ENCODE results near the gene GORASP2.
A peak's percentile ranks its signal among the peaks of the same experiment; 100 is the strongest.
"Not testable (repeated sequence)": the region's sequence is repeated elsewhere in the genome, so short reads cannot be mapped to it uniquely, and the experiment has no call there.

Gene GORASP2

GRCh38 chr2:170928824-170929685 lies at the start of gene GORASP2:
TSS of gene GORASP2 (plus strand) at chr2:170929253. CDS start at chr2:170929341, 88 bp downstream.
- peak; percentile 100 for DNase-seq (ENCODE audit: low read depth, low spot score)

GRCh38 chr2:170881840-170882239 lies 47.2 kb upstream of the GORASP2 start:
- no peak for DNase-seq (ENCODE audit: low read depth, low spot score)

GRCh38 chr2:170882758-170883157 lies 46.3 kb upstream of the GORASP2 start:
- DNase-seq (ENCODE audit: low read depth, low spot score) = no peak

GRCh38 chr2:170883683-170884082 lies 45.4 kb upstream of the GORASP2 start:
- DNase-seq (ENCODE audit: low read depth, low spot score) = no peak

GRCh38 chr2:170885130-170885791 lies 43.8 kb upstream of the GORASP2 start:
- no peak for DNase-seq (ENCODE audit: low read depth, low spot score)

- no peak for DNase-seq (ENCODE audit: low read depth, low spot score)
Measured at GRCh38 chr2:170886386-170886785, 42.7 kb upstream of the GORASP2 start.

GRCh38 chr2:170887496-170887895 lies 41.6 kb upstream of the GORASP2 start:
- DNase-seq (ENCODE audit: low read depth, low spot score) = no peak

GRCh38 chr2:170887896-170888295 lies 41.2 kb upstream of the GORASP2 start:
- DNase-seq (ENCODE audit: low read depth, low spot score) = no peak

GRCh38 chr2:170891893-170892292 lies 37.2 kb upstream of the GORASP2 start:
- DNase-seq (ENCODE audit: low read depth, low spot score) = no peak

GRCh38 chr2:170892391-170892951 lies 36.6 kb upstream of the GORASP2 start:
- no peak for DNase-seq (ENCODE audit: low read depth, low spot score)

- DNase-seq (ENCODE audit: low read depth, low spot score) = no peak
Measured at GRCh38 chr2:170895023-170895757, 33.9 kb upstream of the GORASP2 start.

GRCh38 chr2:170896622-170897021 lies 32.4 kb upstream of the GORASP2 start:
- no peak for DNase-seq (ENCODE audit: low read depth, low spot score)

- no peak for DNase-seq (ENCODE audit: low read depth, low spot score)
Measured at GRCh38 chr2:170897108-170897507, 31.9 kb upstream of the GORASP2 start.

- DNase-seq (ENCODE audit: low read depth, low spot score) = peak; percentile 21
Measured at GRCh38 chr2:170905864-170906263, 23.2 kb upstream of the GORASP2 start.

GRCh38 chr2:170911314-170911889 lies 17.7 kb upstream of the GORASP2 start:
- no peak for DNase-seq (ENCODE audit: low read depth, low spot score)

- DNase-seq (ENCODE audit: low read depth, low spot score) = not testable (repeated sequence)
Measured at GRCh38 chr2:170914994-170915666, 13.9 kb upstream of the GORASP2 start.

GRCh38 chr2:170917219-170917913 lies 11.7 kb upstream of the GORASP2 start:
- DNase-seq (ENCODE audit: low read depth, low spot score) = peak; percentile 10

- no peak for DNase-seq (ENCODE audit: low read depth, low spot score)
Measured at GRCh38 chr2:170917957-170918356, 11.1 kb upstream of the GORASP2 start.

- DNase-seq (ENCODE audit: low read depth, low spot score) = not testable (repeated sequence)
Measured at GRCh38 chr2:170921873-170922272, 7.2 kb upstream of the GORASP2 start.

All from ELF-1 (cell line).